AML-193 (cell line): ENCODE results near the gene LRRFIP2.
"Not testable (repeated sequence)": the region's sequence is repeated elsewhere in the genome, so short reads cannot be mapped to it uniquely, and the experiment has no call there.

Experiments used
- DNase-seq, 2 experiments: peaks; one replicate each; lab custom pipeline; 2025; lab: John Stamatoyannopoulos, UW

LRRFIP2 gene

DNA sequence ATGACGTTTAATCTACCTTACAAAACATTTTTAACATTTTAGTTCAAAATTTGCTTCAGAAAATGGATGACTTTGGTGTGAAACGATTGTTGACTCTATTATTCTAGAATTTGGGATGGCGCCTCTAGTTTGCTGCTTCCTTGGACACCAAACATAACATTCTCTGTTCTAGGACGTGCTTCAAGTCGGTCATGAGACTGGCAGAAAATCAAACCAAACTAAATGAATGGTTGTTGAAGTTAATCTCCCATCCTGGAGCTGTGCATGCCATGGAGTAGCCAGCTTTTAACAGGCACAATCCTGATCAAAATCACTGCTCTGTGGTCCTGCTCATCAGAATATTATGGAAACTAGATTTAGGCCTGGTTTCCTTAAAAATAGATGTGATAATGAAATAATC lies 9.6 kb upstream of the LRRFIP2 start:
- no peak for DNase-seq

DNA sequence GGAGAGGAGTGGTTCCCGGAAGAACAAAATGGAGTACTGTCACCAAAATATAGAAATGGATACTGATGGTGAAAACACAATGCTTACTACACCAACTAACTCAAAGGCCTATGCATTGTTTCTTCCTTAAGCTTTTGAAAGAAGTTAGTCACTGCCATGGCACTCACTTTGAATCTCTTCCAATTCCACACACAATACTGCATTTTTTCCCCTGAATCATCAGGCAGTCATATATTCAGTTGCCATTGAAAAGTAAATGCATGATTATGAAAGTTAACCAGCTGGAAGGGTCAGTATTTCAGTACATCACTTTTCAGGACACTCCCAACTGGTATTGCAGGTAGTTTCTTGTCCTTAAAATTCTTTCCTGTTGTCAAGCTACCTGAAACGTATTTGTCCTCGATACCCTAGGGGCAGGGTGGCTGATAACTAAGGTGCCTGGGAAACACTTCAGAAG lies 9.0 kb upstream of the LRRFIP2 start:
- DNase-seq = no peak

GRCh38 chr3:37182816-37183215 lies 8.4 kb upstream of the LRRFIP2 start:
- DNase-seq = no peak

DNA sequence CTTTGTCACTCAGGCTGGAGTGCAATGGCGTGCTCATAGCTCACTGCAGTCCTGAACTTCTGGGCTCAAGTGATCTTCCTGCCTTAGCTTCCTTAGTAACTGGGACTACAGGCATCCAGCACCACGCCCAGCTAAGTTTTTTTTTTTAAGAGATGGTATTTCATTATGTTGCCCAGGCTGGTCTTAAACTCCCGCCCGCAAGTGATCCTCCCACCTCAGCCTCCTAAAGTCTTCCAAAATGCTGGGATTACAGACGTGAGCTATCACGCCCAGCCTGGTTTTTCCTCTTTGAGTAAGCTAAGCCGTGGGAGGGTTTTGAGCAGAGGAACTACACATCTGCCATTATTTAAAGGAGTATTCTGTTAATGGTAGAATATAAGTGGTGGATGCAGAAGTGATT lies 7.4 kb upstream of the LRRFIP2 start:
- no peak for DNase-seq

DNA sequence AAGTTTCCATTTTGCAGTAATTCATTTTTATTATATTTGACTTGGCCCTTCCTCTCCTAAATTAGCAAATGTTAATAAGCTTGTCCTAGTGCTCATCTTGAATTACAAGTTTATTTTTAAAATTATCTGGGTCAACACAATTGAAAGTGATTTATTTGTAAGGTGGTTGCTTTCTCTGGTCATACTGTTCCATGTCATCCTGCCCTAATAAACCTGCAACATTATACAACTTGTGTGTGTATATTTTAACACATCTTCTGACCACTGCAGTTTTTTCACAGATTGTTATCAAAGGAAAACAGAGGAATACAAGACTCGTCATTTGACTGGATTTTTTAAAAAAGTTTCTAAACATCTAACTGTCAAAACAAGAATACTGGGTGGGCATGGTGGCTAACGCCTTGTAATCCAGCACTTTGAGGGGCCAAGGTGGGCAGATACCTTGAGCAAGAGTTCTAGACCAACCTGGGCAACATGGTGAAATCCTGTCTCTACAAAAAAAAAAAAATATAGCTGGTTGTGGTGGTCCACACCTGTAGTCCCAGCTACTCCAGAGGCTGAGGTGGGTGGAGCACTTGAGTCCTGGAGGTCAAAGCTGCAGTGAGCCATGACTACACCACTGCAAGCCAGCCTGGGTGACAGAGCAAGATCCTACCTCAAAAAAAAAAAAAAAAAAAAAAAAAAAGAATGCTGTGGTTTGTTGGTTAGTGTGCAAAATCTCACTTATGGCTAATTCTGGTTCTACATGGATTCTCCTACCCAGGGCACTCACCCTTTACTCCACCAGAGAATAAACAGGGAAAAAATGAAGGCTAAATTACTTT lies 5.0 kb upstream of the LRRFIP2 start:
- DNase-seq = no peak

- no peak for DNase-seq
Observed at GRCh38 chr3:37173806-37174205, 576 bp downstream of the LRRFIP2 start.

GRCh38 chr3:37171144-37171543 lies 3.2 kb downstream of the LRRFIP2 start:
- peak; percentile 32 to 59 for DNase-seq

DNA sequence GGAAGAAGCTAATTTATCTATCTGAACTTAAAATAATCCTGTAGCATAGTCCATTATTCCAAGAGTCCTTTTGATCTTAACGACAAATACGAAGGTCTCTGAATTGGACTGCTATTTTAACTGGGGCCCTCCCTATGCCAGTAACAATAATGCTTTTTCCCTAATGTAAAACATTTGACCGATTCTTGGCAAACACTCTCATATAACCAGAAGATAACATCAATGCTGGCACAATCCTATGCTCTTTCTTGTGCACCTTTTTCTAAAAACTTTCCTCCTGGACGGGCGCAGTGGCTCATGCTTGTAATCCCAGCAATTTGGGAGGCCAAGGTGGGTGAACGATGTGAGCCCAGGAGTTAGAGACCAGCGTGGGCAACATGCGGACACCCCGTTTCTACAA lies 3.9 kb downstream of the LRRFIP2 start:
- no peak for DNase-seq

DNA sequence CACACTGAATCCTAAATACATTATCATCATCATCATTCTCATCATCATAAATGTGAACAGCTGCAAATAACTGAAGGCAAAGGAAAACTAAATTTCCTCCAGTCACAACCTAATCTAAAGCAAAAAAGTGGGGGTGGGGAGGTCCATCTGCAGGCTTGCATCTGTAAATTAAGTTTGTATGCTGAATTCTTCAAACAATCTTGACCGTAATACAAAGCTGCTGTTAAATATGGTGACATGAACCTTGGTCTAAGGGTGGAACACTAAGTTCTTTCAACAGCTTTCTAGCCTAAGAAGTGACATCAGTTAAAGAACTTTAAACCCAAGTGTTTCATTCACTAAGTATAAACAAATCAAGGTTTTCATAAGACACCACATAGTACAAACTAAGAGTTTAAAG lies 4.3 kb downstream of the LRRFIP2 start:
- DNase-seq = no peak

DNA sequence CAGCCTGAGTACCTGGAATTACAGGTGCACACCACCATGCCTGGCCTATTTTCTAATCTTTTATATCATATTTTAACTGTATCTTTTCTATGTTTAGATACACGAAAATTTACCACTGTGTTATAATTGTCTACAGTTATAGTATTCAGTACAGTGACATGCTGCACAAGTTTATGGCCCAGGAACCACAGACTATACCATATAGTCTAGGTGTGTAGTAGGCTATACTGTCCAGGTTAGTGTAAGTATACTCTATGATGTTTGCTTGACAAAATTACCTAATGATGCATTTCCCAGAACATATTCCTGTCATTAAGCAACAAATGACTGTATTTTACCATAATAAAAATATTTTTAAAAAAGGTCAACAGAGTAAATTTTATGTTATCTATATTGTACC lies 5.5 kb downstream of the LRRFIP2 start:
- DNase-seq = no peak

DNA sequence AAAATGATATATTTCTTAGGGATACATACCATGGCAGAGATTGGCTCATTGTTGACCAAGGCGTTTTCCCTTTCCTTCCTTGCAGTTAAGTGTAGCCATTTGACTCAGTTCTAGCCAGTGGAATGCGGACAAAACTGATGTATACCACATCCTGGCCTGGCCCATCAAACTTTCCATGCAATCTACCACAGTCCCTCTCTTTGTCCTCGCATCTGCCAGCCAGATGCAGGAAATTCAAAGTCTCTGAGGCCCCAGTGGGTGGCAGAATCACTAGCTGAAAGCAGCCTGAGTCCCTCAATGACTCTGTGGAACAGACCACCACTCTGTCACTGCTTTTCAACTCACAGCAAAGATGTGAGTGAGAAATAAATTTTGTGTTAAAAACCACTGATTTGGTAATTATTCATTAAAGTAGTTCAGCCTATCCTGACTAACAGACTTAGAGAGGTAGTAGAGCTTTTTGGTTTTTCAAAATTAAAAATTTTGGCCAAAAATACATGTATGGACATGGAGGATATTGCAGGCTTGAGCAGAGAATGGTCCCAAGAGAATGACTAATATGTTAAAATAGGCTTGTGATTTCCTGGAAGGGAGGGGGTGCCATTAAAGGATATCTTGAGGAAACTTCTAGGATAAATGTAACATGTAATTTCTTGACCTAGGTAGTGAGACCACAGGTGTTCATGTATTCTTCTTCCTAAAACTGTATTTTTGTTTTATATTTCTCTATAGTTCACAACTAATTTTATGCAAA lies 10.9 kb downstream of the LRRFIP2 start:
- no peak for DNase-seq

- no peak for DNase-seq
Observed at GRCh38 chr3:37162501-37163245, 11.7 kb downstream of the LRRFIP2 start.

DNA sequence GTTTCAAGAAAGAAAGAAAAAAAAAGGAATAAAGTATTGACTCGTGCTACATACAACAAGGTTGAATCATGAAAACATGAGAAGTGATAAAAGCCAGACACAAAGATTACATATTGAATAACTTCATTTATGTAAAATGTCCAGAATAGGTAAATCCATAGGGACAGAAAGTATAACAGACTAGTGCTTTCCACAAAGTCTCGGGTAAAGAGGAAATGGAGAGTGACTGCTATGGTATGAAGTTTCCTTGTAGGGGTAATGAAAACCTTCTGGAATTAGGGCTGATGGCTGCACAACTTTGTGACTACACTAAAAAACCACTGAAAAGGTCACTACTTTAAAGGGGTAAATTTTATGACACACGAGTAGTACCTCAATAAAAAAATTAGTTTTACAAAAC lies 13.0 kb downstream of the LRRFIP2 start:
- DNase-seq = no peak

- no peak for DNase-seq
Observed at GRCh38 chr3:37155782-37156181, 18.6 kb downstream of the LRRFIP2 start.

DNA sequence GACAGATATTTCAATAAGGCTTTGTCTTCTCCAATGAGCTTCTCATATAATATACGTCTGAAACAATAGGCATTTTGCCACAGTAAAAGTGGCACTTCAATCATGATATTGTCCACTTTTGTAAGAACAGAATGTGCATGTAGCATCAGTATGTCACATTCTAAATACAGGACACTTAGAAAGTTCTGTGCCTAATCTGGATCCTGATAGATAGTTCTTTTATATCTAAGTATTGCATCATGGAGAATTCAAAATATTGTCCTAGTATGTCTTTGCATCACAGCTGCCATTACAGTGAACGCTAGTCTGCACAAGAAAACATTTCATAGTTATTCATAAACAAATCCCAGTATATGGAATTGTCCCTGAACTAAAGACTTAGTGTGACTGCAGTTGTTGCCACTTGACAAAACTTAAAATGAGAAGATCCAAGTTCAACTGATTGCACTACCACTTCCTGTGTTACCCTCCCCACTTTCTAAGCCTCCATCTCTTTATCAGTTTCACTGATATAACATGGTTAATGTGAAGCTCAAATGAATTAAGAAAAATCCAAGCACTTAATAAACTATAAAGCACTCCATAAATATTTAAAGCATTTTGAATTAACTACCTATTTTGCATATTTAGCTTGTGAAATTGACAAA lies 19.6 kb downstream of the LRRFIP2 start:
- no peak for DNase-seq

DNA sequence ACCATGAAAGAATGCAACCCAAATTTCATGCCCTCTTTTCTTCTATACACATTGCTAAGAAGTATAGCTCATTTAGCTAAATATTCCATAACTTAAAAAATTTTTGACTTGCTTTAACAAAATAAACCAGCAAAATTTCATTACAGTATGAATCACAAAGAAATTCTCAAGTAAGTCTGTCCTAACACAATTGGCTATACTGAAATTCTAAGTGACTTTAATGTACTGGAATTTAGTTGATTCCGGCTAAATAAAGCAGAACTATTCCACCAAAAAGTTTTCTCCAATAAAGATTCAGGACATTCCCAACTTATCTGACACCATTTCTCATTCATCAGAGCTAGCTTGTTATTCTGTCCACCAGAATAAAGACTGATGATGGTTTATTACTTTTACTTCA lies 23.8 kb downstream of the LRRFIP2 start:
- DNase-seq = no peak

- DNase-seq = no peak
Observed at GRCh38 chr3:37149257-37149656, 25.1 kb downstream of the LRRFIP2 start.

- no peak for DNase-seq
Observed at GRCh38 chr3:37148208-37148607, 26.2 kb downstream of the LRRFIP2 start.

GRCh38 chr3:37147666-37148065 lies 26.7 kb downstream of the LRRFIP2 start:
- peak; percentile 90 for DNase-seq

DNA sequence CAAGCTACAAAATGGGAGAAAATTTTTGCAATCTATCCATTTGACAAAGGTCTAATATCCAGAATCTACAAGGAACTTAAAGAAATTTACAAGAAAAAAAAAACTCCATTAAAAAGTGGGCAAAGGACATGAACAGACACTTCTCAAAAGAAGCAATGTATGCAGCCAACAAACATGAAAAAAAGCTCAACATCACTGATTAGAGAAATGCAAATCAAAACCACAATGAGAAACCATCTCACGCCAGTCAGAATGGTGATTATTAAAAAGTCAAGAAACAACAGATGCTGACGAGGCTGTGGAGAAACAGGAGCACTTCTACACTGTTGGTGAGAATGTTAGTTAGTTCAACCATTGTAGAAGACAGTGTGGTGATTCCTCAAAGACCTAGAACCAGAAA lies 27.5 kb downstream of the LRRFIP2 start:
- DNase-seq = not testable (repeated sequence)

DNA sequence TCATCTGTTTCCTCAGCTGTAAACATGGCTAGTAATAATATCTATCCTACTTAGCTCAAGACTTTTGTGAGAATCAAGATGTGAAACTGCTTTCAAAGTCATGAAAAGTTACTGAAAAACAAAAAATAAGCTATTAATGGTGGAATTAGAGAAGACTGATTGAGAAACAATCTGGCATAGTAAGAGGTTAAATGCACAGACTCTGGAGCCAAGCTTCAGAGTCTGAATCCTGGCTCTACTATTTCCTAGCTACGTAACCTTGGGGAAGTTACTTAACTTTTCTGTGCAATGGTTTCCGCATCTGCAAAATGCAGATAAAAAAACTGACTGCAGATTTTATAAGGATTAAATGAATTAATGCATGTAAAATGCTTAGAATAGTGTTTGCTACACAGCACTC lies 28.8 kb downstream of the LRRFIP2 start:
- peak; percentile 96 to 97 for DNase-seq

DNA sequence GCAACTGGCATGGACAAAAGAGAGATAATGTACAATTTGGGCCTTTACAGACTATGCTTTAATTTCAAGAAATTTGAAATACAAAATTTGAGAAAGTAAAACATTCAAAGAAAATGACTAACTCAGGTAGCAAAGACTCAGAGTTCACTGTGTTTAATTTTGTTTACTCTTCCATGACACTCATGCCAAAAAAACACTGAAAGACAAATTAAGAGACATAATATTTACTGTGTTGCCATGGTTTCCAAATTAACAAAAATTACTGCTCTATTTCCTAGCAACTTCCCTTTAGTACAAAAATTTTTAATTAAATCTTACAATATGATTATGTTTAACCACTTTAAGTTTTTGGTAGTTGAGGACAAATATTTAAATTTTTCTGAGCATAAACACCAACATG lies 29.6 kb downstream of the LRRFIP2 start:
- peak; percentile 29 to 50 for DNase-seq
